Measurements from ENCODE around the gene ARHGEF19. TPM values are rescaled to one million over a fixed set of nuclear protein-coding genes. Genes with fewer than 3 reads are reported as not detected.

ARHGEF19 gene
- total and polyA plus RNA-seq, 12 donors = 4.8 to 46.2 (median 22.1) TPM

GRCh38 chr1:16151196-16151994, 61.1 kb downstream of the ARHGEF19 start:
- TF ChIP-seq POLR2A (IDR thresholded peaks at IDR 0.05) = no peak
- TF ChIP-seq, protein P1, sequence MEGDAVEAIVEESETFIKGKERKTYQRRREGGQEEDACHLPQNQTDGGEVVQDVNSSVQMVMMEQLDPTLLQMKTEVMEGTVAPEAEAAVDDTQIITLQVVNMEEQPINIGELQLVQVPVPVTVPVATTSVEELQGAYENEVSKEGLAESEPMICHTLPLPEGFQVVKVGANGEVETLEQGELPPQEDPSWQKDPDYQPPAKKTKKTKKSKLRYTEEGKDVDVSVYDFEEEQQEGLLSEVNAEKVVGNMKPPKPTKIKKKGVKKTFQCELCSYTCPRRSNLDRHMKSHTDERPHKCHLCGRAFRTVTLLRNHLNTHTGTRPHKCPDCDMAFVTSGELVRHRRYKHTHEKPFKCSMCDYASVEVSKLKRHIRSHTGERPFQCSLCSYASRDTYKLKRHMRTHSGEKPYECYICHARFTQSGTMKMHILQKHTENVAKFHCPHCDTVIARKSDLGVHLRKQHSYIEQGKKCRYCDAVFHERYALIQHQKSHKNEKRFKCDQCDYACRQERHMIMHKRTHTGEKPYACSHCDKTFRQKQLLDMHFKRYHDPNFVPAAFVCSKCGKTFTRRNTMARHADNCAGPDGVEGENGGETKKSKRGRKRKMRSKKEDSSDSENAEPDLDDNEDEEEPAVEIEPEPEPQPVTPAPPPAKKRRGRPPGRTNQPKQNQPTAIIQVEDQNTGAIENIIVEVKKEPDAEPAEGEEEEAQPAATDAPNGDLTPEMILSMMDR (IDR thresholded peaks at IDR 0.05) = no peak
- Histone ChIP-seq H3K36me3 (replicated peaks in 1 of 2) (peaks cover 0 to 33% of the 10 kb centered on the region in 2 donors), H3K4me1 (replicated peaks in 1 of 2) (peaks cover 47 to 59% of the 10 kb centered on the region in 2 donors), H3K27ac (peak overlapping the region in 4 of 5 donors; percentile 2 to 93 (median 58)), H3K4me3 (no peak overlapping the region), H3K9me3 (replicated peaks in 1 of 3) (no peaks in the 10 kb centered on the region), H3K27me3 (no peaks in the 10 kb centered on the region)
- WGBS, 4 donors = 53 to 63% (median 60%) methylated on average over 7 to 9 of the region's 9 CpGs
- intact Hi-C loops (cut with DNase I) = no loop called here
- DNase-seq = peak in 4 of 7 donors; percentile 46 to 71 (median 56)

GRCh38 chr1:16150508-16150907, 61.9 kb downstream of the ARHGEF19 start:
- no peak for DNase-seq
- intact Hi-C loops (cut with DNase I) = no loop called here
- no peak overlapping the region for H3K4me3 ChIP-seq
- no peaks in the 10 kb centered on the region for H3K27me3 ChIP-seq
- no peaks in the 10 kb centered on the region for H3K9me3 ChIP-seq (replicated peaks in 1 of 3)
- peaks cover 0 to 33% of the 10 kb centered on the region in 2 donors for H3K36me3 ChIP-seq (replicated peaks in 1 of 2)
- H3K4me1 ChIP-seq (replicated peaks in 1 of 2) = peaks cover 50 to 63% of the 10 kb centered on the region in 2 donors
- 71 to 93% (median 82%) methylated on average over 4 to 6 of the region's 6 CpGs for WGBS, 4 donors
- TF ChIP-seq, protein P1 (IDR thresholded peaks at IDR 0.05) = no peak
- TF ChIP-seq POLR2A (IDR thresholded peaks at IDR 0.05) = no peak
- H3K27ac ChIP-seq = peak overlapping the region in 4 of 5 donors; percentile 2 to 93 (median 58)

GRCh38 chr1:16149702-16150488, 62.6 kb downstream of the ARHGEF19 start:
- peaks cover 56 to 69% of the 10 kb centered on the region in 2 donors for H3K4me1 ChIP-seq (replicated peaks in 1 of 2)

More at GRCh38 chr1:16149702-16150488, 62.6 kb downstream of the ARHGEF19 start:
- no peaks in the 10 kb centered on the region for H3K27me3 ChIP-seq
- peaks cover 0 to 33% of the 10 kb centered on the region in 2 donors for H3K36me3 ChIP-seq (replicated peaks in 1 of 2)
- no peak for DNase-seq
- 81 to 87% (median 84%) methylated on average over 10 to 12 of the region's 12 CpGs for WGBS, 4 donors
- H3K4me3 ChIP-seq = no peak overlapping the region
- intact Hi-C loops (cut with DNase I) = no loop called here
- peak overlapping the region in 3 of 5 donors; percentile 33 to 93 (median 84) for H3K27ac ChIP-seq
- H3K9me3 ChIP-seq (replicated peaks in 1 of 3) = no peaks in the 10 kb centered on the region
- TF ChIP-seq, protein P1 (IDR thresholded peaks at IDR 0.05) = no peak
- TF ChIP-seq POLR2A (IDR thresholded peaks at IDR 0.05) = no peak

Measured in adrenal gland (tissue), 12 donors.